GM12878 (cell line): Measurements from ENCODE around the gene FGD6. TPM values are rescaled to one million over a fixed set of nuclear protein-coding genes. Genes with fewer than 3 reads are reported as not detected.

ENCODE experiments used
- ASH2L ChIP-seq: fragments of 300-600, 200-600 bp; sonication (generic); IDR thresholded peaks from 2 replicates; pipeline ENCODE4 v1.6.1; 2017; ENCODE audit warnings: low read depth, mild to moderate bottlenecking, borderline replicate concordance
- CREB1 ChIP-seq: IDR thresholded peaks from 2 replicates; pipeline ENCODE4 v1.6.1; 2012; ENCODE audit warnings: low read depth, mild to moderate bottlenecking, inconsistent platforms
- GATAD2B ChIP-seq: fragments of 450-650 bp; conservative IDR thresholded peaks from 2 replicates; pipeline ENCODE4 v1.6.1; 2017; ENCODE audit warnings: low read depth, mild to moderate bottlenecking, moderate library complexity
- HDGF ChIP-seq: fragments of 450-650 bp; IDR thresholded peaks from 2 replicates; pipeline ENCODE4 v1.6.1; 2016; ENCODE audit warnings: antibody characterized with exemption
- IKZF1 ChIP-seq: fragments of 450-650 bp; conservative IDR thresholded peaks from 2 replicates; pipeline ENCODE4 v1.6.1; 2017; ENCODE audit warnings: antibody characterized with exemption, mild to moderate bottlenecking
- NKRF ChIP-seq: fragments of 450-650 bp; conservative IDR thresholded peaks from 2 replicates; pipeline ENCODE4 v1.6.1; 2017; ENCODE audit warnings: mild to moderate bottlenecking, moderate library complexity
- NR2C1 ChIP-seq: fragments of 450-650 bp; IDR thresholded peaks from 2 replicates; pipeline ENCODE4 v1.6.1; 2017; ENCODE audit warnings: antibody characterized with exemption, mild to moderate bottlenecking, moderate library complexity
- NR2C2 ChIP-seq: IDR thresholded peaks from 2 replicates; pipeline ENCODE4 v1.6.1; 2011; ENCODE audit warnings: borderline replicate concordance, low read depth; ENCODE audit not compliant: control insufficient read depth, insufficient read length
- PAX5 ChIP-seq: IDR thresholded peaks from 2 replicates; pipeline ENCODE4 v1.6.1; 2011; ENCODE audit warnings: low read depth, low read length, borderline replicate concordance
- POLR2A ChIP-seq: IDR thresholded peaks from 2 replicates; pipeline ENCODE4 v1.6.1; 2011; ENCODE audit warnings: low read depth, mild to moderate bottlenecking, low read length
- POLR2AphosphoS5 ChIP-seq: IDR thresholded peaks from 2 replicates; pipeline ENCODE4 v1.6.1; 2011; ENCODE audit warnings: mild to moderate bottlenecking, low read length, inconsistent platforms
- TAF1 ChIP-seq: IDR thresholded peaks from 2 replicates; pipeline ENCODE4 v1.6.1; 2011; ENCODE audit warnings: mild to moderate bottlenecking, low read depth, low read length, borderline replicate concordance
- polyA plus RNA-seq, 11 experiments: library from polyadenylated mRNA; depleted of rRNA in 4 of 11; unstranded in 6 of 11; stranded (reverse) in 5 of 11; fragments of >200 nt; fragmentation: Nextera tagmentation in 4 of 11; fragmentation: Illumina TruSeq in 1 of 11; extraction: Ambion mirVana in 4 of 11; extraction: Trizol in 1 of 11; gene quantifications; 1 replicate in 1 of 11; 2 replicates in 10 of 11; pipeline versions ENCODE4 v1.2.1 to v1.2.3, GENCODE V29; 2011 to 2016; ENCODE audit warnings: inconsistent platforms in 2 of 11, missing spikeins in 2 of 11, low read depth in 1 of 11
- total RNA-seq, 4 experiments: library from RNA; depleted of rRNA in 3 of 4; stranded (reverse); fragments of >200 nt in 3 of 4; fragmentation: Illumina TruSeq in 1 of 4; extraction: Trizol in 1 of 4; gene quantifications; 2 replicates each; pipeline versions ENCODE4 v1.2.1 to v1.2.3, GENCODE V29; 2013 to 2021

The FGD6 gene
- total and polyA plus RNA-seq, 10 of the 15 experiments (the other 5 are each of a cell fraction or from before 2014, with no cell fraction given) = 2.4 to 15.5 (median 8.9) TPM

DNA sequence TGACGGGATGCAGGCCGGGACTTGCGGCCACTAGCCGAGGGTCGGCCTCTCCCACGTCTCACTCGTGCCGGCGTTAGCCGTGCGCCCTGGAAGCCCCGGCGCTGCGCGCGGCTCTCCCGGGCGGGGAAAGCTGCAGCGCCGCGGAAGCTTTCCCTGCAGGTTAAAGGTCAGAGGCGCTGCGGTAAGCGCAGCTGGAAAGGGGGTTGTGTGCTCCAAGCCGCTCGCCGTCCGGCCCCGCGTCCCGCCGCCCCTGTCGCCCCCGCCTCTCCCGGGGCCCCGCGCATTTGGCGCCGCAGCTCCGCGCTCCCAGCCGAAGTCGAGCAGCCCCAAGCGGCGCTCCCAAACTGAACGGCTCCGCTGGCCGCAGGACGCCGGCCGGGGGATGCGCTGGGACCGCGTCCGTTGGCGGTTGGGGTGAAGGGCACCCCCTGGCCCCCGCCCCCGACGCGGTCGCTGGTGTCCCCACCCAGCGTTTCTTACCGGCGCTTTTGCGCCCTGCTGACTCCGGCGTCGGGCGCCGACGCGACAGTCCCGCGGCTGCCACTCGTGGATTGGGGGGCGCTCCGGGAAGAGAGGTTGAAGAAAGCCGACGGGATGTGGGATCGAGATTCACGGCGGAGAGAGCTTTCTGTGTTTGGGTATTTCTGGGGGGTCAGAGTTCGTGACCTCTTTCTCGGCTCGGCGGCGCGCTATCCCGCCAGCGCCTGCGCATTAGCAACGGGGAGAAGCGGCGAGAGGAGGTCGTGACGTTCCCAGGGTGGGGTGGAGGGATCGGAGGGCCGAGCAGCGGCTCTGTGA lies 144.2 kb downstream of the FGD6 start, which contains the start of gene NR2C1 (continued):
- TF ChIP-seq ASH2L (peak; percentile 89; the same call in 1 of the 2 replicates), TAF1 (no peak), NR2C2 (peak; percentile 65), POLR2A (peak; percentile 61), NKRF (peak; percentile 70; the same call in 1 of the 2 replicates), GATAD2B (0 out of 2 replicates have a peak, but pooled peaks have one; percentile 49), NR2C1 (peak; percentile 98), PAX5 (peak; percentile 35; the same call in 1 of the 2 replicates), CREB1 (peak; percentile 90), HDGF (0 out of 2 replicates have a peak, but pooled peaks have one; percentile 81), POLR2AphosphoS5 (peak; percentile 49; the same call in 1 of the 2 replicates), IKZF1 (peak; percentile 75)
